Measurements from ENCODE around the gene QKI. TPM values are rescaled to one million over a fixed set of nuclear protein-coding genes. Genes with fewer than 3 reads are reported as not detected.

QKI gene
- total RNA-seq, 4 donors from 2014 or later: 229 to 300 (median 263) TPM

DNA sequence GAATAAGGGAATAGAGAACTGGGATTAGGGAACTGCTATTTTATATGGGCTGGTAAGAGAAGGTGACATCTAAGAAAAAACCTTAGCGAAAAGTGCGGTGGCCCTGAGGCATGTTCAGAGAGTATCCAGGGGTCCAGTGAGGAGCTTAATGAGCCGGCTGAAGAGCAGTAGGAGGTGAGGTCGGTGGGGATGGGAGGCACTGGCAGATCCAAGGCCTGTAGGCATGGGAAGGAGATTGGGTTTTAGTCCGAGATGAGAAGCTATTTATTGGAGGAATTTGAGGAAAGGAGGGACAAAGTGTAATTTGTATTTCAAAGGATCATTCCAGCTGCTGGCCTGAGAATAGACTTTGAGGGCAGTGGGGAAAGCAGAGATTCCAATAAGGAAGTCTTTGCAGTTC, 123.8 kb downstream of the QKI start:
- ATAC-seq (ENCODE audit: low FRiP score): no peak

GRCh38 chr6:163539101-163539762, 124.7 kb downstream of the QKI start:
- DNase-seq (ENCODE audit: low spot score) (no peak), ATAC-seq (ENCODE audit: low FRiP score) (no peak)
- TF ChIP-seq CTCF (IDR thresholded peaks at IDR 0.05): no peak

More for the DNA sequence above, 123.8 kb downstream of the QKI start:
- TF ChIP-seq CTCF (IDR thresholded peaks at IDR 0.05): no peak
- DNase-seq (ENCODE audit: low spot score): no peak

- ATAC-seq (ENCODE audit: low FRiP score): no peak
- no peak for DNase-seq (ENCODE audit: low spot score)
- no peak for TF ChIP-seq CTCF (IDR thresholded peaks at IDR 0.05)
These were observed 128.8 kb downstream of the QKI start for GRCh38 chr6:163543321-163543720.

DNA sequence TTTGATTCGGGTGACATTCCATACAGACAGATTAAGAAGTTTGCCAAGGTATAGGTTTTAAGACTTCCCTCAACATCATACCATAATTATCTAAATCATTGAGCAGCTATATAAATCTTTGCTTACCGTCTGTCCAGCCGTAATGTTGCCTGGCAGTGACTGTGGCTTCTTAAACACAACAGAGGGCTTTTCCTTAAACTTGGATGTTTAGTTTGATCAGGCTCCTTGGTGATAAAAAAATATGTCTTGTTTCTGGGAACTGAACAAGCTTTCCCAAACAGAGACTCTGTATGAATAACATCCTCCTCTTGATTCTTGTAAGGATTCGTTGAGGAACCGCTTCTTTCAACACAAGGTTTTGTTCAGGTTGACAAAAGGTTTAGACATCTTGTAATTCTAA, 130.9 kb downstream of the QKI start:
- no peak for DNase-seq (ENCODE audit: low spot score)
- TF ChIP-seq CTCF (IDR thresholded peaks at IDR 0.05): no peak
- ATAC-seq (ENCODE audit: low FRiP score): no peak

- no peak for TF ChIP-seq CTCF (IDR thresholded peaks at IDR 0.05)
- DNase-seq (ENCODE audit: low spot score): no peak
These were observed 132.8 kb downstream of the QKI start for GRCh38 chr6:163547287-163547686.

GRCh38 chr6:163548624-163549023, 134.1 kb downstream of the QKI start:
- no peak for DNase-seq (ENCODE audit: low spot score)
- ATAC-seq (ENCODE audit: low FRiP score): no peak
- TF ChIP-seq CTCF (IDR thresholded peaks at IDR 0.05): no peak

More at GRCh38 chr6:163547287-163547686, 132.8 kb downstream of the QKI start:
- no peak for ATAC-seq (ENCODE audit: low FRiP score)

DNA sequence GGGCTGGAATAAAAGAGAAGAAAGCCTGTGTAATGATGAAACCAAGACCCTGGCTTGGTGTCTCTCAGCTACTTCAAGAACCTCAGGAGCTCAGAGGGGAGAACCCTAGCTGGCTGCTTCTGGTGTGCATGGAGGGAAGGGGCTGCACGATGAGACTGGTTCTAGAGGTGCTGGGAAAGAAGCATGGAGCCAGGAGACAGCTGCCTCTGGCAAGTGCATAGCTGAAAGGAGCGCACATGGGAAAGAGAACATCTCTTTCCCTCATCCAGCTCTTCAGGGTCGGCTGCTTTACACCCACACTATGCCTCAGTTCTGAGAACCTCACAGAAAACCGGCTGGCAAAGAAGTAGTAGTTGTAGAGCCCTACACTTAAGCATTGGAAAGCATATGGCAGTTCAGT, 139.5 kb downstream of the QKI start:
- no peak for ATAC-seq (ENCODE audit: low FRiP score)
- TF ChIP-seq CTCF (IDR thresholded peaks at IDR 0.05): no peak

More for the DNA sequence above, 139.5 kb downstream of the QKI start:
- no peak for DNase-seq (ENCODE audit: low spot score)
